Peyer's patch (tissue), 4 donors: Measurements from ENCODE around the gene SEMA3B.

Source experiments
- POLR2A ChIP-seq, 2 donors: fragments of 450-650 bp; IDR thresholded peaks; one replicate each; pipeline ENCODE4 v1.5.1; 2017; ENCODE audit warnings: antibody characterized with exemption in 2 of 2, mild to moderate bottlenecking in 2 of 2, moderate library complexity in 2 of 2
- TF ChIP-seq, protein P1 (sequence below), 6 experiments: fragments of 450-650 bp in 4 of 6; fragments of 200-600 bp in 2 of 6; sonication (generic) in 1 of 6; IDR thresholded peaks; one replicate each; pipeline ENCODE4 v1.5.1; 2017 to 2019; ENCODE audit warnings: antibody characterized with exemption in 6 of 6, mild to moderate bottlenecking in 3 of 6, moderate library complexity in 1 of 6

DNA sequence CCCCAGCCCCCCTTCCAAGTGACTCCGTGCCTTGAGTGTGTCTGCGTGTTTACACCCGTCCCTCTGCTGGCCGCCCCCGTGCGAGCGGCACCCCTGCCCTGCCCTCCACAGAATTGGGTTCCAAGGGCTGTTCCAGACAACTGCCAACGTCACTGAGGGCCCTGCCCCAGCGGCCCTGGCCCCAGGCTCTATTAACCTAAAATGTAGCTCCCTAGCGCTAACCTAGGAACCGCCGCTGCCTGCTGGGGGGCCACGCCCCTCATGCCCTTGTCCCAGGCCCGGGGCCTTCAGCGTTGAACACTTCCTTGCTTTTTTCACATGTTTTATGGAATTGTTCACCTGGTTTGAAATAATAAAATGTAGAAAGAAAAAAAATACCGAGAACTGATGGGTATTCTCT, 10.0 kb upstream of the SEMA3B start:
- TF ChIP-seq, protein P1, sequence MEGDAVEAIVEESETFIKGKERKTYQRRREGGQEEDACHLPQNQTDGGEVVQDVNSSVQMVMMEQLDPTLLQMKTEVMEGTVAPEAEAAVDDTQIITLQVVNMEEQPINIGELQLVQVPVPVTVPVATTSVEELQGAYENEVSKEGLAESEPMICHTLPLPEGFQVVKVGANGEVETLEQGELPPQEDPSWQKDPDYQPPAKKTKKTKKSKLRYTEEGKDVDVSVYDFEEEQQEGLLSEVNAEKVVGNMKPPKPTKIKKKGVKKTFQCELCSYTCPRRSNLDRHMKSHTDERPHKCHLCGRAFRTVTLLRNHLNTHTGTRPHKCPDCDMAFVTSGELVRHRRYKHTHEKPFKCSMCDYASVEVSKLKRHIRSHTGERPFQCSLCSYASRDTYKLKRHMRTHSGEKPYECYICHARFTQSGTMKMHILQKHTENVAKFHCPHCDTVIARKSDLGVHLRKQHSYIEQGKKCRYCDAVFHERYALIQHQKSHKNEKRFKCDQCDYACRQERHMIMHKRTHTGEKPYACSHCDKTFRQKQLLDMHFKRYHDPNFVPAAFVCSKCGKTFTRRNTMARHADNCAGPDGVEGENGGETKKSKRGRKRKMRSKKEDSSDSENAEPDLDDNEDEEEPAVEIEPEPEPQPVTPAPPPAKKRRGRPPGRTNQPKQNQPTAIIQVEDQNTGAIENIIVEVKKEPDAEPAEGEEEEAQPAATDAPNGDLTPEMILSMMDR (IDR thresholded peaks at IDR 0.05) = no peak
- TF ChIP-seq POLR2A (IDR thresholded peaks at IDR 0.05) = no peak
